Naive thymus-derived CD4-positive, alpha-beta T cell (primary cell): ENCODE results near the gene LMO1. TPM values are rescaled to one million over a fixed set of nuclear protein-coding genes. Genes with fewer than 3 reads are reported as not detected.

ENCODE experiments used
- ATAC-seq: fragments of 150-1000 bp; cut with Tn5 transposase; 2 replicates; pipeline ENCODE4 v1.10.0; 2021; ENCODE audit warnings: mild to moderate bottlenecking, moderate library complexity
- CTCF ChIA-PET: fragments of 350-600 bp; sonication (Branson Sonifier 250); formaldehyde crosslinking; loops from one replicate; lab custom pipeline; 2021; ENCODE audit warnings: antibody characterized with exemption; lab: Charles Lee
- POLR2A ChIA-PET: fragments of 350-600 bp; sonication (Branson Sonifier 250); formaldehyde crosslinking; loops from one replicate; lab custom pipeline; 2021; ENCODE audit warnings: antibody characterized with exemption, inconsistent platforms; lab: Charles Lee
- DNase-seq, 9 donors: peaks; one replicate each; pipeline versions ENCODE4 v3.0.0 to v3.0.0-alpha.2; 2020 to 2022; ENCODE audit warnings: mixed read lengths in 1 of 9
- H3K27ac ChIP-seq: one replicate; pipeline ENCODE4 v1.7.0; 2013; ENCODE audit warnings: mild to moderate bottlenecking, low read depth, low read length, moderate library complexity
- H3K27me3 ChIP-seq, 2 donors: one replicate each; pipeline ENCODE4 v1.7.0; 2013; ENCODE audit warnings: low read length in 2 of 2, mild to moderate bottlenecking in 2 of 2, moderate library complexity in 2 of 2; ENCODE audit not compliant: control insufficient read depth in 2 of 2, insufficient read depth in 2 of 2
- H3K36me3 ChIP-seq, 3 experiments: 1 replicate in 2 of 3; 2 replicates in 1 of 3; pipeline ENCODE4 v1.7.0; 2013; ENCODE audit warnings: low read length in 3 of 3, mild to moderate bottlenecking in 3 of 3, moderate library complexity in 1 of 3; ENCODE audit not compliant: insufficient read depth in 3 of 3, control insufficient read depth in 2 of 3
- H3K4me1 ChIP-seq, 2 donors: one replicate each; pipeline ENCODE4 v1.7.0; 2013; ENCODE audit warnings: low read length in 2 of 2, mild to moderate bottlenecking in 2 of 2, moderate library complexity in 1 of 2; ENCODE audit not compliant: control insufficient read depth in 2 of 2, insufficient read depth in 2 of 2
- H3K4me3 ChIP-seq: 2 replicates; pipeline ENCODE4 v1.7.0; 2013; ENCODE audit warnings: mild to moderate bottlenecking, low read length
- H3K9me3 ChIP-seq, 3 experiments: 1 replicate in 2 of 3; 2 replicates in 1 of 3; pipeline ENCODE4 v1.7.0; 2013; ENCODE audit warnings: low read length in 3 of 3; ENCODE audit not compliant: control insufficient read depth in 2 of 3
- H3K27ac Mint-ChIP-seq, 9 donors: one replicate each; pipeline ENCODE4 v1.8.0; 2020 to 2022; ENCODE audit warnings: mixed read lengths in 9 of 9, mild to moderate bottlenecking in 8 of 9, moderate library complexity in 5 of 9, inconsistent platforms in 2 of 9
- H3K27me3 Mint-ChIP-seq, 5 donors: one replicate each; pipeline ENCODE4 v1.8.0; 2021 to 2022; ENCODE audit warnings: mixed read lengths in 5 of 5, mild to moderate bottlenecking in 1 of 5
- H3K36me3 Mint-ChIP-seq, 5 donors: one replicate each; pipeline ENCODE4 v1.8.0; 2020 to 2022; ENCODE audit warnings: mixed read lengths in 5 of 5, mild to moderate bottlenecking in 3 of 5, inconsistent platforms in 1 of 5
- H3K4me1 Mint-ChIP-seq, 7 donors: one replicate each; pipeline ENCODE4 v1.8.0; 2020 to 2022; ENCODE audit warnings: mixed read lengths in 7 of 7, mild to moderate bottlenecking in 3 of 7, inconsistent platforms in 1 of 7
- H3K4me3 Mint-ChIP-seq, 10 donors: one replicate each; pipeline ENCODE4 v1.8.0; 2020 to 2022; ENCODE audit warnings: mild to moderate bottlenecking in 10 of 10, mixed read lengths in 10 of 10, moderate library complexity in 6 of 10, inconsistent platforms in 2 of 10
- H3K9me3 Mint-ChIP-seq, 11 donors: one replicate each; pipeline ENCODE4 v1.8.0; 2020 to 2022; ENCODE audit warnings: mixed read lengths in 11 of 11, mild to moderate bottlenecking in 4 of 11, inconsistent platforms in 1 of 11, moderate library complexity in 1 of 11
- intact Hi-C, 2 donors: fragments of 100-400 bp; cut with micrococcal nuclease; formaldehyde crosslinking; loops; one replicate each; pipeline ENCODE4 v1.15.1; 2023
- polyA plus RNA-seq, 2 donors: library from polyadenylated mRNA; unstranded; fragments of 300-500 nt; fragmentation: Illumina TruSeq; gene quantifications; one replicate each; pipeline ENCODE4 v1.2.3, GENCODE V29; 2021
- total RNA-seq, 6 experiments: library from RNA in 5 of 6; stranded (reverse) in 5 of 6; gene quantifications; 1 replicate in 5 of 6; 2 replicates in 1 of 6; pipeline ENCODE4 v1.2.3 and lab custom pipeline; 2021 to 2026

Gene LMO1
- total and polyA plus RNA-seq, 7 experiments from 2014 or later = not detected

DNA sequence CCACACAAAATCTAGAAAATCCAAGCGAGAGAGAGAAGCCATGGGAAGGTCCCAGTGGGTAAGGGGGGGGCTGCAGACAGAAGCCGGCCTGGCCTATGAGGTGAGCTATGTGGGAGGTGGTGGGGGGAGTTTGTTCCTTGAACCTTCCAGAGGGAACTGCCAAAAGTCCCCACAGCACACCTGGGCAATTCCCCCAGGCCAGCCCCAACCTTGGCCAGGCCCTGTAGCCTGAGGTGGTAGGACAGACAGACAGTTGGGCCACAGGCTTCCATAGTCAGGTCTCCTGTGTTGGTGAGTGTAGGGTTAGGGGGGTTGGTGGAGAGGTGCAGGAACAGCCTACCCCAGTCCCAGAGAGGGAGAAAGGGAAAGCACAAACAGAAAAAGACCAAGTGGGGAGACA is 39.0 kb downstream of the LMO1 start:
- Histone ChIP-seq H3K9me3 (no peaks in the 10 kb centered on the region), H3K36me3 (no peaks in the 10 kb centered on the region), H3K27me3 (no peaks in the 10 kb centered on the region), H3K4me1 (no peaks in the 10 kb centered on the region), H3K4me3 (no peak overlapping the region), H3K27ac (no peak overlapping the region)
- H3K36me3 Mint-ChIP-seq = no peaks in the 10 kb centered on the region
- no peak for DNase-seq
- CTCF ChIA-PET = no interaction called here
- POLR2A ChIA-PET = no interaction called here
- H3K9me3 Mint-ChIP-seq = no peaks in the 10 kb centered on the region
- ATAC-seq = no peak
- peak overlapping the region in 1 of 9 donors; percentile 44 for H3K27ac Mint-ChIP-seq
- H3K27me3 Mint-ChIP-seq = peaks cover 0 to 9% (median 0%) of the 10 kb centered on the region in 5 donors
- intact Hi-C loops = loop anchor here (1.0 to 10.0 kb wide), 4 partner anchors 39 to 910 kb away; partner anchors contain the start of gene LMO1 (in 2 of the 2)
- peaks cover 0 to 6% (median 0%) of the 10 kb centered on the region in 7 donors for H3K4me1 Mint-ChIP-seq
- H3K4me3 Mint-ChIP-seq = no peak overlapping the region

DNA sequence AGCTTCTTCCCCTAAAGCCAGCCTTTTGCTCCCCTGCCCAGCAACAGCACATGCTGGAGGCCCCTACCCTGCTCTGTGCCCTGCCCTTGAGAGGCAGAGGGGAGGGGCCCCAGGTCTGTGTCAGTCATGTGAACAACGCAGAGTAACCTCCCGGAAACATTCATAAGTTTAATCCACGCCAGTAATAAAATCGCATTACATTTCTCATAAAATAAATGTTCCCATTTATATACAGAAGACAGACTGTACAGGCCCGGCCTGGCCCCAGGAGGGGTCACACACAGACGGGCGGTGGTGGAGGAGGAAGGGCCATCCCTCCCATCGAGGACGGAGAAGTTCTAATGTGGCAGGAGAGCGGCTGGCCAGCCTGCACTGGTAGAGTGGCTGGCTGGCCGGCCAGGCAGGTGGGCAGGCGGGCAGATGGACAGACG is 39.5 kb downstream of the LMO1 start:
- ATAC-seq (no peak), DNase-seq (no peak)
- no peaks in the 10 kb centered on the region for H3K27me3 ChIP-seq
- no peak overlapping the region for H3K4me3 ChIP-seq
- ChIA-PET POLR2A (no interaction called here), CTCF (no interaction called here)
- H3K4me1 ChIP-seq = no peaks in the 10 kb centered on the region
- H3K27me3 Mint-ChIP-seq = peaks cover 0 to 9% (median 0%) of the 10 kb centered on the region in 5 donors
- no peak overlapping the region for H3K27ac Mint-ChIP-seq
- no peak overlapping the region for H3K27ac ChIP-seq
- H3K36me3 ChIP-seq = no peaks in the 10 kb centered on the region
- H3K4me3 Mint-ChIP-seq = no peak overlapping the region
- no peaks in the 10 kb centered on the region for H3K9me3 ChIP-seq
- intact Hi-C loops = loop anchor here in 1 of 2 donors (2.0 to 10.0 kb wide), 2 partner anchors 735 to 911 kb away; no protein-coding TSS in a partner anchor
- no peaks in the 10 kb centered on the region for H3K36me3 Mint-ChIP-seq
- no peaks in the 10 kb centered on the region for H3K9me3 Mint-ChIP-seq
- H3K4me1 Mint-ChIP-seq = peaks cover 0 to 6% (median 0%) of the 10 kb centered on the region in 7 donors

DNA sequence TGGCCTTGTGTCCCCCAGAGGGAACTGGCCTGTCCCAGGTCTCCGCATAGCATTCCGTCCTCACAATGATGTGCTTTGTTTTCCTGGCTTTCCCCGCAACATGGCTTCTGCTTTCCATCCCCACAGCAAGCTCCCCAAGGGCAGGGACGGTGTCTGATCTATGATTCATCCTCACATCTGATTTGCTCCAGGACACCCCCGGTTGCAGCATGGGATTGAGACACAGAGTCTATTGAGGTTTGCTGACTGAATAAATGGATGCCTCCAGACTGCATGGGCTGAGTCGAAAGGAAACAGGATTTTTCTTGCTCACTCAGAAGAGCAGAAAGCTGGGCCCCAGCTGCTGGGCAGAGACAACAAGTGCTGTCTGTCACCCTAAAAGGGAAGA is 40.2 kb downstream of the LMO1 start:
- peaks cover 0 to 9% (median 0%) of the 10 kb centered on the region in 5 donors for H3K27me3 Mint-ChIP-seq
- Histone ChIP-seq H3K36me3 (no peaks in the 10 kb centered on the region), H3K27me3 (no peaks in the 10 kb centered on the region), H3K4me1 (no peaks in the 10 kb centered on the region), H3K9me3 (no peaks in the 10 kb centered on the region), H3K27ac (no peak overlapping the region), H3K4me3 (no peak overlapping the region)
- no peak overlapping the region for H3K27ac Mint-ChIP-seq
- H3K36me3 Mint-ChIP-seq = no peaks in the 10 kb centered on the region
- H3K9me3 Mint-ChIP-seq = no peaks in the 10 kb centered on the region
- no peak for DNase-seq
- no peak overlapping the region for H3K4me3 Mint-ChIP-seq
- CTCF ChIA-PET = no interaction called here
- peaks cover 0 to 6% (median 0%) of the 10 kb centered on the region in 7 donors for H3K4me1 Mint-ChIP-seq
- ATAC-seq = no peak
- POLR2A ChIA-PET = no interaction called here
- intact Hi-C loops = loop anchor here in 1 of 2 donors (10.0 kb wide), 1 partner anchor 911 kb away; no protein-coding TSS in a partner anchor

DNA sequence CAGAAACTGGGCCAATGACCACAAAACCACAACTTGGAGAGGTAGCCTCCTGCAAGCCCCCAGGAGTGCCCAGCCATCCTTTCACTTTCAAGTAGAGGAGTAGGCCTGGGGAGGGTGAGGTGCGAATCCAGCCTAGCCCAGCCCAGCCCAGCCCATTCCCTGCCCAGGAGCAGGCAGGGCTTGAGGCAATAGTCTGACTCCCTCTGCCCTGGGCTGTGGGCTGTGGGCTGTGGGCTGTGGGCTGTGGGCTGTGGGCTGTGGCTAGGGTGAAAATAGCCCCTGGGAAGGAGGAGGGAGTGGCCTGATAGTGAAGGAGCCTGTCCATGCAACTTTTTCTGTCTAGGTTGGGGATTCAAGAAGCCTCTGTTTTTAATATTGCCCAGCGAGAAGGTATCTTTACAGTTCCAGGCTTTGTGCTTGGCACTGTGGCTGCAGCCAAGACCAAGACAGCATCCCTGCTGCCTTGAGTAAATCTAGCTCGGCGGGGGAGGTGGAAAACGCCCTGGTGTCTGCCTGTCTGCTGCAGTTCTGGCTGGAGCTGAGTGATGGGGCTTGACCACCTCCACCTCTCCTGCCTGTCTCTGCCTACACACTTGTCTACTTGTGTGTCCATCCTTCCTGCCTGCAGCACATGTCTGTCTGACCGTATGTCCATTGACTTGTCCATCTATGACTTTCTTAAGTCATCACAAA is 40.7 kb downstream of the LMO1 start:
- Mint-ChIP-seq H3K9me3 (no peaks in the 10 kb centered on the region), H3K27me3 (peaks cover 0 to 9% (median 0%) of the 10 kb centered on the region in 5 donors), H3K36me3 (no peaks in the 10 kb centered on the region), H3K27ac (no peak overlapping the region), H3K4me3 (no peak overlapping the region), H3K4me1 (peaks cover 0 to 6% (median 0%) of the 10 kb centered on the region in 7 donors)
- intact Hi-C loops = loop anchor here in 1 of 2 donors (10.0 kb wide), 1 partner anchor 912 kb away; no protein-coding TSS in a partner anchor
- ATAC-seq (no peak), DNase-seq (no peak)
- POLR2A ChIA-PET = no interaction called here
- H3K27me3 ChIP-seq = no peaks in the 10 kb centered on the region
- no peak overlapping the region for H3K4me3 ChIP-seq
- CTCF ChIA-PET = no interaction called here
- no peak overlapping the region for H3K27ac ChIP-seq
- H3K36me3 ChIP-seq = no peaks in the 10 kb centered on the region
- no peaks in the 10 kb centered on the region for H3K4me1 ChIP-seq
- no peaks in the 10 kb centered on the region for H3K9me3 ChIP-seq

DNA sequence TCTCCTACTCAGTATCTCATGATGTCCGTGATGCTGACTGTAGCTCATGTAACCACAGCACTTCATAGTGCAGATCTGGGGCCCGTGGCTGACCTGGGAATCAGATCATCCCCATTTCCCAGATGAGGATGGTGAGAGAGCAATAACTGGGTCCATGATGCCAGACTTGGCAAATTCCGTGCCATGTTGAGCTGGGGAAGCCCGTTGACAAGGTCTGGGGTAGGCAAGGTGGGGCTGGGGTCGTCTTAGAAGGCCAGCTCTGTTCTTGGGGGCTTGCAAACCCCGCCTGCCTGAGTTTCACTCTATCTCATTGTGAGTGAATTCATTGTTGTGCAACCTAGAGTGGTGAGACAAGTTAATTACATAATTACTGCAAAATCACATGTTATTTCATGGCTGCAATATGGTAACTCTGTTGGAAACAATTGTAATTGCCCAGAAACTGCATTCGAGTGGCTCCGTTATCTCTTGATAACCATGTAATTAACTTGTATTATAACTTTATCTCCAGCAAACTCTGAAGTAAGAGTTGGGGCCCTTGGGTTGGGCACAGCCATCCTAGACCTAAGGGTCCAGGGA is 41.7 kb downstream of the LMO1 start:
- Mint-ChIP-seq H3K27ac (no peak overlapping the region), H3K4me3 (no peak overlapping the region), H3K36me3 (no peaks in the 10 kb centered on the region), H3K9me3 (no peaks in the 10 kb centered on the region), H3K27me3 (peaks cover 0 to 9% (median 0%) of the 10 kb centered on the region in 5 donors), H3K4me1 (peaks cover 0 to 6% (median 0%) of the 10 kb centered on the region in 7 donors)
- ChIA-PET POLR2A (no interaction called here), CTCF (no interaction called here)
- Histone ChIP-seq H3K9me3 (no peaks in the 10 kb centered on the region), H3K4me3 (no peak overlapping the region), H3K27ac (no peak overlapping the region), H3K4me1 (no peaks in the 10 kb centered on the region), H3K36me3 (no peaks in the 10 kb centered on the region), H3K27me3 (no peaks in the 10 kb centered on the region)
- ATAC-seq (no peak), DNase-seq (no peak)
- intact Hi-C loops = loop anchor here in 1 of 2 donors (10.0 kb wide), 1 partner anchor 913 kb away; no protein-coding TSS in a partner anchor

DNA sequence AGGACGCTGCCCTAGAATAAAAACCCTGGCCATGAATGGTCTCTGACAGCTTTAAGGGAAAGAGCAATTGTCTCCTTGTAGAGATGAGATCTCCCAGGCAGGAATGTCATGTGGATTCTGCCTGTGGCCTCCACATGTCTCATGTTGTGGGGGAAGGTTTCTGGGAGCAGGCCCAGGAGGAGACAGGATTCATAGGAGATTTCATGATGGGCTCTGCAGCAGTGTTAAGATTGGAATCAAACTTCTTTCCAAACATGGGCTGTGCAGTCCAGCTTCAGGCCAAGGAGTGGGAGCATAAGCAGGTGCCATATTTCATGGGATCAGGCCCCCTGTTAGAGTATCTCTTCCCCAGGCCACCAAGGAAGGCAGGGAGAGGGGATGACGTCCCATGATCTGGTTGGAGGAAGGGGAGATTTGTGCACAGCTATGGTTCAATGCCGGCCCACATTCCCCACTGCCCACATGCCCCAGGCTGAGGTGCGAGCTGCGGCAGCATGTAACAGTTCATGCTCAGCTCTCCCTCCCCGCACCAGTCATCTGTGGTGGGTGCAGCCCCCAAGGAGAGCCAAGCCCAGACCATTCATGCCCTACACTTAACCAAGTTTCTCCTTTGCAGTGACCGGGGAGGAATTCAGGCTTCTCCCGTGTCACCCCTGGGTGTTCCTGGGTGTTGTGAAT is 42.5 kb downstream of the LMO1 start:
- ATAC-seq = no peak
- POLR2A ChIA-PET = no interaction called here
- no peaks in the 10 kb centered on the region for H3K9me3 Mint-ChIP-seq
- peaks cover 0 to 9% (median 0%) of the 10 kb centered on the region in 5 donors for H3K27me3 Mint-ChIP-seq
- H3K27me3 ChIP-seq = no peaks in the 10 kb centered on the region
- CTCF ChIA-PET = interaction anchor here (1.8 kb wide), 1 partner anchor 42 kb away, joined by 7 read pairs; the partner anchor contains the start of gene LMO1
- no peak overlapping the region for H3K27ac Mint-ChIP-seq
- no peak overlapping the region for H3K4me3 ChIP-seq
- no peaks in the 10 kb centered on the region for H3K9me3 ChIP-seq
- intact Hi-C loops = loop anchor here in 1 of 2 donors (10.0 kb wide), 1 partner anchor 914 kb away; no protein-coding TSS in a partner anchor
- H3K4me1 ChIP-seq = no peaks in the 10 kb centered on the region
- H3K27ac ChIP-seq = no peak overlapping the region
- no peak overlapping the region for H3K4me3 Mint-ChIP-seq
- DNase-seq = no peak
- H3K36me3 ChIP-seq = no peaks in the 10 kb centered on the region
- H3K4me1 Mint-ChIP-seq = peaks cover 0 to 6% (median 0%) of the 10 kb centered on the region in 7 donors
- no peaks in the 10 kb centered on the region for H3K36me3 Mint-ChIP-seq
